Activated CD4-positive, alpha-beta T cell treated with anti-CD3 and anti-CD28 coated beads, Interleukin-10, Interleukin-2, amounts not matched to agents 100 ng/mL and 50 ng/mL, durations not matched to agents 16 hours and 8 hours (primary cell): Measurements from ENCODE around the gene TAF4.
"Not testable (repeated sequence)": the region's sequence is repeated elsewhere in the genome, so short reads cannot be mapped to it uniquely, and the experiment has no call there.

ENCODE experiments used
- DNase-seq: peaks from one replicate; pipeline ENCODE4 v3.0.0-alpha.2; 2020

Gene TAF4

GRCh38 chr20:61957961-61958715 is 107.5 kb downstream of the TAF4 start:
- DNase-seq = no peak

GRCh38 chr20:61956396-61957342 is 109.0 kb downstream of the TAF4 start:
- DNase-seq = no peak

- DNase-seq = no peak
Measured at GRCh38 chr20:61955668-61956395, 109.8 kb downstream of the TAF4 start.

- DNase-seq = no peak
Measured at GRCh38 chr20:61954276-61955021, 111.2 kb downstream of the TAF4 start.

GRCh38 chr20:61953037-61954021 is 112.4 kb downstream of the TAF4 start:
- DNase-seq = no peak

- DNase-seq = no peak
Measured at GRCh38 chr20:61951695-61952533, 113.8 kb downstream of the TAF4 start.

GRCh38 chr20:61950641-61951071 is 115.0 kb downstream of the TAF4 start:
- no peak for DNase-seq

- DNase-seq = no peak
Measured at GRCh38 chr20:61949714-61950640, 115.7 kb downstream of the TAF4 start.

GRCh38 chr20:61949363-61949713 is 116.3 kb downstream of the TAF4 start:
- DNase-seq = no peak

GRCh38 chr20:61948586-61949362 is 116.9 kb downstream of the TAF4 start:
- no peak for DNase-seq

GRCh38 chr20:61948056-61948455 is 117.6 kb downstream of the TAF4 start:
- DNase-seq = not testable (repeated sequence)

GRCh38 chr20:61945495-61945894 is 120.2 kb downstream of the TAF4 start:
- DNase-seq = not testable (repeated sequence)

- DNase-seq = not testable (repeated sequence)
Measured at GRCh38 chr20:61944967-61945366, 120.7 kb downstream of the TAF4 start.

- no peak for DNase-seq
Measured at GRCh38 chr20:61942526-61942925, 123.2 kb downstream of the TAF4 start.

GRCh38 chr20:61941721-61942405 is 123.8 kb downstream of the TAF4 start:
- DNase-seq = no peak

- no peak for DNase-seq
Measured at GRCh38 chr20:61940976-61941720, 124.5 kb downstream of the TAF4 start.

GRCh38 chr20:61940491-61940890 is 125.2 kb downstream of the TAF4 start:
- no peak for DNase-seq
